HepG2 (cell line): ENCODE data around the gene NME4. TPM values are rescaled to one million over a fixed set of nuclear protein-coding genes. Genes with fewer than 3 reads are reported as not detected.

Source experiments
- E2F2 ChIP-seq: sonication (generic); formaldehyde crosslinking; IDR thresholded peaks from 2 replicates; pipeline ENCODE4 v1.4.0; 2020; ENCODE audit warnings: missing genetic modification reagents, borderline replicate concordance
- ETV5 ChIP-seq: IDR thresholded peaks from 2 replicates; pipeline ENCODE4 v1.6.1; 2018; ENCODE audit warnings: missing biosample characterization, missing genetic modification reagents, inconsistent platforms, borderline replicate concordance
- HINFP ChIP-seq: sonication (generic); formaldehyde crosslinking; IDR thresholded peaks from 2 replicates; pipeline ENCODE4 v1.4.0; 2020; ENCODE audit warnings: low read depth, mild to moderate bottlenecking, missing genetic modification reagents
- HMG20A ChIP-seq: IDR thresholded peaks from 2 replicates; pipeline ENCODE4 v1.6.1; 2016; ENCODE audit warnings: borderline replicate concordance
- HNF1B ChIP-seq: sonication (generic); formaldehyde crosslinking; IDR thresholded peaks from 2 replicates; pipeline ENCODE4 v1.5.1; 2020; ENCODE audit warnings: mild to moderate bottlenecking, moderate library complexity, missing genetic modification reagents
- ISL2 ChIP-seq: sonication (generic); formaldehyde crosslinking; IDR thresholded peaks from 2 replicates; pipeline ENCODE4 v1.5.0; 2020; ENCODE audit warnings: missing genetic modification reagents
- MED8 ChIP-seq: sonication (generic); formaldehyde crosslinking; IDR thresholded peaks from 2 replicates; pipeline ENCODE4 v1.8.1; 2023; ENCODE audit warnings: mild to moderate bottlenecking, missing genetic modification reagents; ENCODE audit not compliant: insufficient replicate concordance
- MLX ChIP-seq: IDR thresholded peaks from 2 replicates; pipeline ENCODE4 v1.6.1; 2016
- NR2F1 ChIP-seq, 2 experiments: fragments of 450-650 bp in 1 of 2; formaldehyde crosslinking in 1 of 2; IDR thresholded peaks; 2 replicates each; pipeline versions ENCODE4 v1.5.0 to v1.6.1; 2016 to 2020; ENCODE audit warnings: mild to moderate bottlenecking in 1 of 2, missing compliant biosample characterization in 1 of 2, missing genetic modification reagents in 1 of 2, moderate library complexity in 1 of 2
- RBFOX2 ChIP-seq: fragments of 200-400 bp; formaldehyde crosslinking; IDR thresholded peaks from 2 replicates; pipeline ENCODE4 v1.6.1; 2017; ENCODE audit warnings: low read depth, mild to moderate bottlenecking, low read length
- RFXANK ChIP-seq: IDR thresholded peaks from 2 replicates; pipeline ENCODE4 v1.6.1; 2016
- STAG1 ChIP-seq: sonication (generic); formaldehyde crosslinking; IDR thresholded peaks from 2 replicates; pipeline ENCODE4 v1.4.0; 2020; ENCODE audit warnings: missing genetic modification reagents
- U2AF1 ChIP-seq: fragments of 200-400 bp; formaldehyde crosslinking; optimal IDR thresholded peaks from 2 replicates; pipeline ENCODE3; 2017; ENCODE audit warnings: mild to moderate bottlenecking, low read depth, low read length
- ZBTB25 ChIP-seq: IDR thresholded peaks from 2 replicates; pipeline ENCODE4 v1.6.1; 2018; ENCODE audit warnings: missing genetic modification reagents
- ZGPAT ChIP-seq: IDR thresholded peaks from 2 replicates; pipeline ENCODE4 v1.6.1; 2016; ENCODE audit warnings: mild to moderate bottlenecking
- ZNF17 ChIP-seq: sonication (generic); formaldehyde crosslinking; IDR thresholded peaks from 2 replicates; pipeline ENCODE4 v1.5.0; 2020; ENCODE audit warnings: mild to moderate bottlenecking, missing genetic modification reagents
- ZNF33B ChIP-seq: sonication (generic); formaldehyde crosslinking; IDR thresholded peaks from 2 replicates; pipeline ENCODE4 v1.5.1; 2020; ENCODE audit warnings: mild to moderate bottlenecking, missing genetic modification reagents
- ZNF569 ChIP-seq: sonication (generic); formaldehyde crosslinking; IDR thresholded peaks from 2 replicates; pipeline ENCODE4 v1.5.0; 2020; ENCODE audit warnings: mild to moderate bottlenecking, missing genetic modification reagents, moderate library complexity, borderline replicate concordance
- ZNF800 ChIP-seq: sonication (generic); formaldehyde crosslinking; IDR thresholded peaks from 2 replicates; pipeline ENCODE4 v1.4.0; 2020; ENCODE audit warnings: missing genetic modification reagents
- polyA plus RNA-seq, 8 experiments: library from polyadenylated mRNA; depleted of rRNA in 3 of 8; stranded (reverse) in 7 of 8; unstranded in 1 of 8; fragments of >200 nt; fragmentation: Illumina TruSeq in 4 of 8; extraction: Trizol in 4 of 8; gene quantifications; 2 replicates each; pipeline versions ENCODE4 v1.2.1 to v1.2.3, GENCODE V29; 2011 to 2016; ENCODE audit warnings: low read depth in 4 of 8, missing spikeins in 1 of 8, mixed read lengths in 1 of 8; ENCODE audit not compliant: insufficient read depth in 1 of 8
- total RNA-seq, 5 experiments: library from RNA; depleted of rRNA; stranded (reverse); fragments of >200 nt; fragmentation: Illumina TruSeq; extraction: Trizol; gene quantifications; 2 replicates each; pipeline ENCODE4 v1.2.3, GENCODE V29; 2016; ENCODE audit warnings: low read depth in 1 of 5

The NME4 gene
- total and polyA plus RNA-seq, 2 of the 13 experiments (the other 11 are each of a cell fraction or from before 2014, with no cell fraction given), result 121 to 263 TPM

- TF ChIP-seq ZNF800 (CRISPR knock-in tag), result no peak
- TF ChIP-seq U2AF1, result no peak
- no peak for TF ChIP-seq HNF1B (CRISPR knock-in tag)
- no peak for TF ChIP-seq MED8 (CRISPR knock-in tag)
- no peak for TF ChIP-seq E2F2
- TF ChIP-seq ZNF569 (CRISPR knock-in tag), result no peak
- TF ChIP-seq STAG1, result no peak
- TF ChIP-seq NR2F1 (CRISPR knock-in tag; IDR thresholded peaks at IDR 0.05), result peak in 1 of 2 experiments; percentile 62; a peak in 3 of 4 replicates
- peak; percentile 90 for TF ChIP-seq HMG20A
- no peak for TF ChIP-seq ZNF33B (CRISPR knock-in tag)
- peak; percentile 81 for TF ChIP-seq ISL2 (CRISPR knock-in tag)
- peak; percentile 93 for TF ChIP-seq MLX (CRISPR knock-in tag)
- TF ChIP-seq ZNF17 (CRISPR knock-in tag), result no peak
- peak; percentile 53; the same call in 1 of the 2 replicates for TF ChIP-seq RFXANK
- TF ChIP-seq HINFP (CRISPR knock-in tag), result peak; percentile 79; the same call in 1 of the 2 replicates
- peak; percentile 80 for TF ChIP-seq ETV5 (CRISPR knock-in tag)
- peak; percentile 79 for TF ChIP-seq RBFOX2
- peak; percentile 94 for TF ChIP-seq ZGPAT (CRISPR knock-in tag)
- peak; percentile 98 for TF ChIP-seq ZBTB25 (CRISPR knock-in tag)
Measured at GRCh38 chr16:405548-406506, 8.8 kb downstream of the NME4 start (continued).
